HG02840 (cell line): ENCODE measurements around the gene SGIP1.
A peak's percentile ranks its signal among the peaks of the same experiment; 100 is the strongest.

Source experiments
- ATAC-seq: cut with Tn5 transposase; IDR thresholded peaks from one replicate; pipeline ENCODE4 v1.9.1; 2021; ENCODE audit warnings: mild to moderate bottlenecking, moderate library complexity, moderate number of reproducible peaks; ENCODE audit not compliant: unreplicated experiment, low FRiP score

The SGIP1 gene, protein sequence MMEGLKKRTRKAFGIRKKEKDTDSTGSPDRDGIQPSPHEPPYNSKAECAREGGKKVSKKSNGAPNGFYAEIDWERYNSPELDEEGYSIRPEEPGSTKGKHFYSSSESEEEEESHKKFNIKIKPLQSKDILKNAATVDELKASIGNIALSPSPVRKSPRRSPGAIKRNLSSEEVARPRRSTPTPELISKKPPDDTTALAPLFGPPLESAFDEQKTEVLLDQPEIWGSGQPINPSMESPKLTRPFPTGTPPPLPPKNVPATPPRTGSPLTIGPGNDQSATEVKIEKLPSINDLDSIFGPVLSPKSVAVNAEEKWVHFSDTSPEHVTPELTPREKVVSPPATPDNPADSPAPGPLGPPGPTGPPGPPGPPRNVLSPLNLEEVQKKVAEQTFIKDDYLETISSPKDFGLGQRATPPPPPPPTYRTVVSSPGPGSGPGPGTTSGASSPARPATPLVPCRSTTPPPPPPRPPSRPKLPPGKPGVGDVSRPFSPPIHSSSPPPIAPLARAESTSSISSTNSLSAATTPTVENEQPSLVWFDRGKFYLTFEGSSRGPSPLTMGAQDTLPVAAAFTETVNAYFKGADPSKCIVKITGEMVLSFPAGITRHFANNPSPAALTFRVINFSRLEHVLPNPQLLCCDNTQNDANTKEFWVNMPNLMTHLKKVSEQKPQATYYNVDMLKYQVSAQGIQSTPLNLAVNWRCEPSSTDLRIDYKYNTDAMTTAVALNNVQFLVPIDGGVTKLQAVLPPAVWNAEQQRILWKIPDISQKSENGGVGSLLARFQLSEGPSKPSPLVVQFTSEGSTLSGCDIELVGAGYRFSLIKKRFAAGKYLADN

DNA sequence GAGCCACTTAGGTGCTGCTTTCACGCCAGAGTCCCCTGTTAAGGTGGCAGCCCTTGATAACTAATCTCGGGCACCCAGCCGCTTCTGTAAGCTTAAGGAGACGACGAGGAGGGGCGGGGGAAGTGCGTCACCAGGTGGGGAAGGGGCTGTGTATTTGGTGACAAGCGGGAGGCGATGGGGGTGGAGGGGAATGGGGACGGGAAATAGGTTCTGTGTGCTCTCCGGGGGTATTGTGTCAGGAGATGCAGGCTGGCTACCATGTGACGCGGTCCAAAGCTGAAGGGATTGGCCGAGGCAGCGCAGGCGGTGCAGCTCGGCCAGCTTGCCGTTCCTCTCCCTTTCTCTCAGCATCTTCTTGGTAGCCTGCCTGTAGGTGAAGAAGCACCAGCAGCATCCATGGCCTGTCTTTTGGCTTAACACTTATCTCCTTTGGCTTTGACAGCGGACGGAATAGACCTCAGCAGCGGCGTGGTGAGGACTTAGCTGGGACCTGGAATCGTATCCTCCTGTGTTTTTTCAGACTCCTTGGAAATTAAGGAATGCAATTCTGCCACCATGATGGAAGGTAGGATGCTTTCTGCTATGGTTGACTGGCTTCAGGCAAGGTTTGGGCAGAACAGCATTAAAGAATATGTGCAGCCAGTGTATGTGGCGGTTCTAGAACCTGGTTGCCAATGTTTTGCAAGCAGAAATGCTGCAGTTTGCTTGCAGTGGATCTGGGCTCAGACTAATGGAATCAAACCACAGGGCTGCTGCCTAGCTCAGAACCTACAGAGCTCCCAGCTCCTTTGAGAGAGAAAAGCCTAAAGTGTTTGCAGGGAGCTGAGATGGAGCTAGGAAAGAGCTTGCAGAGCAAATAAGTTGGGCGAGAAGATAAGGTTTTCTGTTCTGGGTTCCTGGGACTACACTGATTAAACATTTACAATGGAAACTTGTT, at the start of gene SGIP1:
SGIP1 (plus strand) TSS at position 350 of the 937 bp plus-strand sequence; CDS start at position 556, 206 bp downstream.
- no peak for ATAC-seq

DNA sequence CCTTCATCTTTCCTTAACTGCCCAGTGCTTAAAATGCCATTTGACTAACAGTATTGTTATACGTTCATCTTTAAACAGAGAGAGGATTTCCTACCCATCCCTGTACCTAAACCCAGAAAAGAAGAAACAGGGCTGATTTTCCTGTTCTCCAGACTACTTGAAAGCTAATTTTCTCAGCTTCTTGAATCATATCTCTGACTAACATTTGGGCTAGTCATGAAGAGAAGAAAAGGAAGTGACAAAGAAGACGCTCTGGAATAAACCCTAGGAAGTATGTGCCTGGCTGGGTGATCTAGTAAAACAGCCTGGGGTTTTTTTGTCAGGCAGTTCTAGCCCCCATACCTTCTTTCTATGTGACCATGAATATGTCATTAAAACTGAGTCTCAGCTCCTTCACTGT, 44.8 kb upstream of the SGIP1 start:
- no peak for ATAC-seq

DNA sequence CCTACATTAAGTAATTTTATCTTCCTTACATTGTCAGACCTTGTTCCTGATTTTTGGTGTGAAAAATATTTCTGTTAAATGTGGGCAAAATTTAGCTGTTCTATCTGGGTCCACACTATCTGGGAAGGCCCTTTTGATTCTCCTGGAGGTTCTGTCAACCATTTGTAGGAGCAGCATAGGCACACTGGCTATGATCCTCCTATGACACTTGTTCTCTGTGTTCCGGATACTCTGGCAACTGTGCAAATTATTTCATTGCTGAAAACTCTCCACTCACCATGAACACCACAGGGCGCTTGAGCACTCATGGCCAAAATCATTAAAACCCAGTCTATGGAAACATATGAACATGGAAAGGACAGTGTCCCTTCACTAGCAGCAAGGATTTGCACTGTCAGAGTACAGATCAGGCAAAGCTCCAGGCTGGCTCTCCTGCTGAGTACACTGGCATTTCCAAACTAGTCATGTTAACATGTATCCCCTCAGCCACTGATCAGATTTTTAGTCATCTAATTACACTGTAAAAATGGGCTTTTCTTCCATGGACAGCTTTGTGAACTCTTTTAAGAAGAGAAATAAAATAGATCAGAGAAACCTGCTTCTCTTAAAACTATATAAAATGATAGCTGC, 43.9 kb upstream of the SGIP1 start:
- no peak for ATAC-seq

DNA sequence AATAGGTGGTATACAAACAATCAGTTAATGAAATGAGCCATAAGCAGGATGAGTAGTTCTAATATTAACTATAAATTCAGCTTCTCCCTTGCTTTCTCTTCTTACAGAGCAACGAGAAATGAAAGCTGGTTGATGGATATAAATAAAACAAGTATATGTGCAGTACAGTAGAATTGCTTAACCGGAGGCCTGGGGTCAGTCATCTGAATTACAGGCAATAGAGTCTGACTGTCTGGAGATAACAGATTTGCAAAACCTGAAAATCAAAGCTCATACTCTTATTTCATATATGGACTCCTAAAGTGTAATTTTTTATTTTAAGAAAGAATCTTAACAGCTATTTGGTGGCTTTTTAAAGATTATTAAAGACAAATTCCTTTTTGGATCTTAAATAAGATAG, 43.1 kb upstream of the SGIP1 start:
- ATAC-seq: no peak

DNA sequence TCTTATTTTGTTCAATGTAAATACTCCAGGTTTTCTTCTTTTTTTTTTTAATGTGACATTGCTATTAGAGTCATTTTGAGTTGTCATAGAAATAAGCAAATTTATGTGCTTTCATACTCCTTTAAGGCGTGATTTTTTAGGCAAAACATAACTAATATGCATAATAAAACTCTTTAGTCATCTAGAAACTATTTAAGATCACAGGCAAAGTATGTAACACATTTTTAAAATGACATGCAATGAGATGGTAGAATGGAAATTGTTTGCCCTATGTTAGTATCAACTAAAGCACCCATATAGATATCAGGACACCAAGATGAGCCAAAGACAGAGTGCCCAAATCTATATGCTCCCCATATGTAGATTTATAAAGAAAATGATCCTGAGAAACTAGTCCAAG, 41.5 kb upstream of the SGIP1 start:
- no peak for ATAC-seq

DNA sequence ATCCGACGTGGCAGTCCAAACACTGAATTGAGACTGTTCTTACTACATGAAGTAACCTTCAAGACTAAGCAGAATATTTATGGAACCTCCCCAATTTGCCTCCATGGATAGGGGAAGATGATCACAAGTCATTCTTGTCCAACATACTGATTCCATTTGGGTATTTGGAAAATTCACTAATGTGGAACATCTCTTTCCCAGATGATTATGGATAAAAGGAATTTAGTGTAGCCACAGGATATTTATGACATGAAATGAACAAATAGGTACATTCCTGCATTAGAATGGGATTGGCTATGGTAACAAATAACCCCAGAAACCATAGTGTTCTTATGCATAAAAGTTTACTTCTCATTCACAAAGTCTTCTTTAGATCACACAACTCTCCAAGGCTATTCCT, 40.2 kb upstream of the SGIP1 start:
- no peak for ATAC-seq

DNA sequence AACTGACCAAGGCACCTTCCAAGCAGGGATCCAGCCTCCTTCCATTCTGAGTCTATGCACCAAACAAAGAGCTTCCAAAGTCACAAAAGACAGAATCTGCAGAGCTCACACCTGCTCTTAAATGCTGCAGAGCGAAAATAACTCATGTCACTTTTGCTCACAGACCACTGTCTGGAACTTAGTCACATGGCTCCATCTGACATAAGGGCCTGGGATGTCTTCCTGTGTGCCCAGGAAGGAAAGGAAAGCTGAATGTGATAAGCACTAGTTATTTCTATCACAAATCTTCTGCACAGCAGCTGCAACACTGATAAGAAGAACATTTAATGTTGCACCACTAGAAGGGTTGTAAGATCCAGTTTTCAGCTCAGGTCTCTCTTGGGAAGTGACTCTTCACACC, 39.5 kb upstream of the SGIP1 start:
- no peak for ATAC-seq

DNA sequence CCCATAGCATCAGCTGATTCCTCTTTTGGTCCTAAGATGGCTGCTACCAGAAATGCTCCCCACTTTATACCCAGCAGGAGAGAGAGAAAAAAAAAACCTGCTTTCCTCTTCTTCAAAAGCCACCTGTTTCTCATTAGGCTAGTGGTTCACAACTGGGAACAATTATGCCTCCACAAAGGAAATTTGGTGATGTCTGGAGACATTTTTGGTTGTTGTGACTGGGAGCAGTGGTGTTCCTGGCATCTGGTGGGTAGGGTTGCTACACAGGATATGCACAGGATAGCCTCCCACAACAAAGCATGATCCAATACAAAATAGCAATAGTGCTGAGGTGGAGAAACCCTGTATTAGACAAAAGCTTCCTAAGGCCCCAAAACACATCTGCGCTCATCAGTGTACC, 38.5 kb upstream of the SGIP1 start:
- ATAC-seq: no peak

DNA sequence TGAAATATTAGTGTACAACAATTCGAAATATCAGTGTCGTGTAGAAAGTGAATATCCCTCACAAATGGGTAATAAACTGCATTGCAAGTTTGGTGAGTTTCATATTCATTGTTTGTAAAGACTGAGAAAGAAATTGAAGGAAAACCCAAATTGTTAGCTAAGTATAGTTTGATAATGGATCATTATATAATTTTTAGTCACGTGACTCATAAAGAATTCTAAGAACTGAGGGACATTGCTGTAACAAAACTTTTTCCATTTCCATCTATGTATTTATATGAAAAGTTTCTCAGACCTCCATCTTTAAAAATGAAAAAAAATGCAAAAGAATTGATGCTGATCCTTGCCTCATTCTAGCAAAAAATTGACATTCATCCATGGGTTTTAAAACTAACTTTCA, 36.0 kb upstream of the SGIP1 start:
- no peak for ATAC-seq

DNA sequence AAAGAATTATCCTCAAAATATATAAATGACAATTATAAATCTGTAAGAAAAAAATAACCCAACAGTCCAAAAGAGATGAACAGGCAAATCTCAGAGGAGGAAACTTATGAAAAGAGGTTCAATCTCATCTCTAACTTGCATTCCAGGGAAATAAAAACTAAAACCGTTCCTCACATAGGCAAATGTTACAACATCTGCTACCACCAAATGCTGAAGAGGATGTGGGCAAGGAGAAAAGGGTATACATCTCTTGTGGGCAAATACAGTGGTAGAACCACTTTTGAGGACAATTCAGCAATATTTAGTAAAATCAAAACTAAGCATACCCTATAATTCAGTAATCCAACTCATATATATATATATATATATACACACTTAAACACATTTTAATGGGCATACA, 33.7 kb upstream of the SGIP1 start:
- no peak for ATAC-seq

DNA sequence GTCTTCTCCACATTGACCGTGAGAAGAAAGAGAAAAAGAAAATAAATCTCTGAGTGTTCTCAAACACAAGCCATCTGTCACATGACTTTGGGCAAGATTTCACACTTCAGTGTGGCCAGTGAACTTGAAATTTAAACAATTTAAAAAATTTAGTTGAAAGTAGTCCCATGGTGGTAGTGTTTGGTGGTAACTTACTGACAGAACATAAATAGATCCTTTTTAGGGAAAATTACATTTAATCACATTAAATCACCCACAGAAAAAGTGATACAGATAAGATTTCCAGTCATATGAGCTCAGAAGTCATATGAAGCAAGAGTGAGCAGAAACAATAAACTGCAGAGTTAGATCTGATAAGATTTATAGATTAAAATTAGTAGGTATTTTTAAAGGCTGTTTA, 31.9 kb upstream of the SGIP1 start:
- no peak for ATAC-seq

DNA sequence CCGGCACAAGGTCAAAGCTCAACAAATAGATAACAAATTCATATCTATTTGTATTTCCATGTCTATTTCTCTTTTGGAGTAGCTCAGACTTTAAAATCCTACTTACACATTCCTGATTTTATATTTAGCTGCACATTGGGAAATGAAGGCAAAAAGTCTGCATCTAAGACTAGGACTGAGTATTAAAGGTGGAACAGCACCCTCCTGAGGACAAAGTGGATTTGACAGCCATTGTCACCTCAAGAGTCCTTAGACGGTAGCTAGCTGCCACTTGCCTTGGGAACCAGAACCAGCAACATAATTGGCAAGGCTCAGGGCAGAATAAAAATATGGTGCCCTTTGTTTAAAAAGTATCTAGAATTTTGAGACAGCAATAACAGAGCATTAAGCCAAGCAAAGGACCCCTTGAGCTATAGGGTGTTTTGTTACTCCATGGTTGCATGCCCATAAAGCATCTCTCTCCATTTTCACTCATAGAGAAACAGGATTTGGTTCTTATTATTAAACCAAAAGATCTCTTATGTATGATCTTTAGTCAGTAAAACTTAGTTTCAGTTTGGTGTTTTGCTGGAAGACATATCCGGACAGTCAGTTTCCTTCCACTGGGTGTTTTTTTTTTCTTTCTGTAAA, 30.0 kb upstream of the SGIP1 start:
- ATAC-seq: peak; percentile 74

DNA sequence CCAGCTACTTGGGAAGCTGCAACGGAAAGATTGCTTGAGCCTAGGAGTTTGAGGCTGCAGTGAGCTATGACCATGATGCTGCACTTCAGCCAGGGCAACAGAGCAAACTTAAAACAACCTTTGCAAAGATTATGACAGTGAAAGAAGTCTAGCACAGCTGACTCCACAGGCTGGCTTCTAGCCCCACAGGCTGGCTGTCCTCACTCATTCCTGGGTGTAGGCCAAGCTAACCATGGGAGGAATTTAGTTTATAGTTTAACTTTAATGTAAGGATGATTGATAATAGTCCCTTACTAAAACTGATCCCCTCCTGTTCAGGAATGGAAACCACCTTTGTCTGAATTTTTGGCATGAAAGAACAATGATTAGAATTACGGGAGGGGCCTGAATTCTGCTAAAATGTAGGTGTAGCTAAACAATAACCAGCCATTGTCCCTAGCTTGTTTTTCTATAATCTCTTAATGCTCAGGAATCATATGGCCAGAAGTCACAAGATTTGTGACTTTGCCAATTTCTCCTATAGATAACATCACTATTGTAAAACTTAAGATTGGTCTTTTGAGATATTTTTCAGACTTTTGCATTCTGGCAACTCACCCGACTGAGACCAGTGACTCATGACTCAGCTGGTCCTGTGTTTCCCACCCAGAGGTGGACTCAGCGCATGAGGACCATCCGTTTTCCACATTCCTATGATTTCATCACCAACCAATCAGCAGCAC, 28.1 kb upstream of the SGIP1 start:
- ATAC-seq: no peak

DNA sequence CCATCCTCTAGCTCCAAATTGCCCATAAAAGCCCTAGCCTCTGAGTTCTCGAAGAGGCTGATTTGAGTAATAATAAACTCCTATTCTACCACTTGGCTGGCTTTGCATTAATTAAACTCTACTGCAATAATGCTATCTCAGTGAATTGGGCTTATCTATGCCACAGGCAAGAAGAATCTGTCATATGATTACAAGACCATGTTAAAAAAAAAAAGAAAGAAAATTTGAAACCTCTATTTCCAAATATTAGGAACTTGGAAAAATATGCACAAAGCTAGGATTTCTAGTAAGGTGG, 27.6 kb upstream of the SGIP1 start:
- ATAC-seq: no peak

DNA sequence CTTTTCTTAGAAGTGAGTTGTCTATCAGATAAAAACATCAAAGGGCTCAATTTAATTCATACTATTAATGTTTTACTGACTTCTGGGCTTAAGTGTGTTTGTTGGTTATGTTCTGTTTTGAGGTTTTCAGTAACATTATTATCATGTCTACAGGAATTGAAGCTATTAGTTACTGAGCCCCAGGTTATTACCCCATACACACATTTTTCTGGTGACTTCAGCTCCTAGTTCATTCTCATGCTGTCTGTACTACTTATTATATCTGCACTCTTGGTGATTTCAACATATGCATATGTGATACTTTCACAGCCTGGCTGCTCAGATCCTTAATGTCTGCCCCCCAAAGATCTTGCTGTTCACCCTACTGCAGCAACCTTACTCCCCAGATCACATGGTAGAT, 27.0 kb upstream of the SGIP1 start:
- no peak for ATAC-seq

DNA sequence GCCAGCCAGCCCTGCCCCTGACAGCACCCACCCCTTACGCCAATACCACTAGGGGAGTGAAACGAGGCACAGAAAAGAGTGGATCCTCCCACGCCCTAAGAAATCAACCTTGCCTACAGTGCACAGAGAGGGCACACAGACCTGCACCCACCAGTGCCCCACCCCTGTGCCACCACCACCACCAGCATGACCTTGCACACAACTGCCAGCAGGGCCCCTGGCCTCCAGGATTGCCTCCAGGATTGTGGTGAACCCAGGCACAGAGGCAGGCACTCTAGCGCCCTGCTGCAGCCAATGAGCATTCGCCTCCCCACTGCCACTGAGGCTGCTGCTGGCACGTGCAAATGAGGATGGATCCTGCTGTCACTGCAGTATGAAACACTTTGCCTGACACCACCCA, 23.5 kb upstream of the SGIP1 start:
- no peak for ATAC-seq

DNA sequence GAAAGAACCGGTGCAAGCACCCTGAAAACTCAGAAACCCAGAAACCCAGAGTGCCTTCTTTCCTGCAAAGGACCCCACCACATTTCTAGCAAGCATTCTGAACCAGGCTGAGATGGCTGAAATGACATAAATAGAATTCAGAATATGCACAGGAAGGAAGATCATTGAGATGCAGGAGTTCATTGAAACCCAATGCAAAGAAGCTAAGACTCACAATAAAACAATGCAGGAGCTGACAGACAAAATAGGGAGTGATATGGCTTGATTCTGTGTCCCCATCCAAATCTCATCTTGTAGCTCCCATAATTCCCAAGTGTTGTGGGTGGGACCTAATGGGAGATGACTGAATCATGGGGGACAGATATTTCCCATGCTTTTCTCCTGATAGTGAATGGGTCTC, 22.8 kb upstream of the SGIP1 start:
- ATAC-seq: no peak

DNA sequence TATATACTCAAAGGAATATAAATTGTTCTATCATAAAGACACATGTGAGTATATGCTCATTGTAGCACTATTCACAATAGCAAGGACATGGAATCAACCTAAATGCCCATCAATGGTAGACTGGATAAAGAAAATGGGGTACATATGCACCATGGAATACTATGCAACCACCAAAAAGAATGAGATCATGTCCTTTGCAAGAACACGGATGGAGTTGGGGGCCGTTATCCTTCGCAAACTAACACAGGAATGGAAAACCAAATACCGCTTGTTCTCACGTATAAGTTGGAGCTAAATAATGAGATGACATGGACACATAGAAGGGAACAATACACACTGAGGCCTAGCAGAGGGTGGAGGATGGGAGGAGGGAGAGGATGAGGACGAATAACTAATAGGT, 16.0 kb upstream of the SGIP1 start:
- ATAC-seq: no peak

DNA sequence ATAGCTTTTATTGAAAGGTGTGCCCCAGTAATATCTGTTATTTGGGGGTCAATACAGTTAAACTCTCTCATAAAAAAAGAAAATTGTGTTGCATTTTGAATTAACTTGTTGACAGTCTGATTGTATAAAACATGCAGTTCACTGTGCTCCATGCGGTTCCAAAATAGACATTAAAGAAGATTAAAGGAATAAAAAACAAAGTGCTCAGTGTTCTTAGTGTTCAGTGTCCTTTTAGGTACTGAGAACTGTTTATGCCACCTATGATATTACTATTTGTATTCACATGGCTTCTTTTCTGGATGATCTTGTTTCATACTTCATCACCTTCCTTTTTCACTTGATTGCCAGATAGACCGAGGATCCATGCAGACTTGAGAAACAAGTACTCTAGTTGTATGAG, 15.3 kb upstream of the SGIP1 start:
- no peak for ATAC-seq
